GM19099 (cell line): ENCODE data around the gene HSPH1.

ENCODE experiments used
- POLR2A ChIP-seq: IDR thresholded peaks from 3 replicates; pipeline ENCODE4 v1.6.1; 2011; ENCODE audit warnings: low read depth; ENCODE audit not compliant: insufficient read length; ENCODE audit errors: extremely low read depth

The HSPH1 gene

GRCh38 chr13:31096654-31097302 lies 64.9 kb downstream of the HSPH1 start:
- no peak for TF ChIP-seq POLR2A

DNA sequence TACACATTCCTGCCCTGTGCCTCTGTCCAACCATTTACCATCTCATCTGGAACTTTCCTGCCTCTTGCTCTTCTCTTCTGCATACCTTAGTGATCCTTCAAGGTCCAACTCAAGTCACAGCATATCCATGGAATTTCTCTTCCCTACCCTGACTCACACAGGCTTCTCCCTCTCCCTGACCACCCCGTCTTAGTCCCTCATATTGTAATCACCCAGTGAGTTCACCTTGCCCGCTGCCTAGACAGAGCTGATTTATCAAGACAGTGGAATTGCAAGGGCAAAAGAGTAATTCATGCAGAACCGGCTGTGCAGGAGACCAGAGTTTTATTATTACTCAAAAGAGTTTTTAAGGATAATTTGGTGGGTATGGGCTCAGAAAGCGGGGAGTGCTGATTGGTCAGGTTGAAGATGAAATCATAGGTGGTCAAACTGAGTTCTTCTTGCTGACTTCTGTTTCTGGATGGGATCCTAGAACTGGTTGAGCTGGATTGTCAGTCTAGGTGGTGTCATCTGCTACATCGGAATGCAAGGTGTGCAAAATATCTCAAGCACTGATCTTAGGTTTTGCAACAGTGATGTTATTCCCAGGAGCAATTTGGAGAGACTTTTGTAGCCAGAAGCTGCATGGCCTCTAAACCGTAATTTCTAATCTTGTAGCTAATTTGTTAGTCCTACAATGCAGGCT lies 67.2 kb downstream of the HSPH1 start:
- TF ChIP-seq POLR2A, result no peak

DNA sequence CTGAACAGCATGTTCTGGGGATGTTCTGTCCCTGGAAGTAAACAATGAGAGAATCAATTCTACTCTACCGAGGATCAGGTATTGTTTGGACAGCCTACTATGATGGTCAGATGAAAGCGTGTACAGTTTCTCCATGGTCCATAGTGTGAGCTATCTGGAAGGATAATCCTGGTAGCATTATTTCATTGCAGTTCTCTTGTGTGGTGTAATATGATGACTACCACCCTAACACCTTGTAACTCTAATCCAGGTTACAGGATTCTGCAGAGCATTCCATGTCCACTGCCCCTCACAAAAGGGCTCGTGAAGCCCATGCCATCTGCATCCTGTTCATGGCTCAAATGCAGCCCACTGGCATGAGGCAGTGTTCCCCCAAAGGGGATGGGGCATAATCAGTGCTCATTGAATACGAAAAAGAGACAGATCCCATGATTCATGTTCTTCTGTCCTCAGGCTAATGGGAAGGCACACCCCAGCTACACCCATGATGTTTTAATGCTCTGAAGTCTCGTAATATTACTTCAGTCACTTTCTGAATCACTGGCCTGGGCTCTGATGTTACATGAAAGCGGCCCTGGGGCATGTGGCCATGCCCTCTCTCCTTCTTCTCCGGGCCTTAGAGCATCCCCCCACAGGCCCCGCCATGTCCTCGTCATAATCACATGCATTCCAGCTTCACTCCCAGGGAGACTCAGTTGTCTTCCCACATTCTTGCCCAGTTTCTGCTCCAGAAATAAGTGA lies 68.4 kb downstream of the HSPH1 start:
- TF ChIP-seq POLR2A, result no peak

- no peak for TF ChIP-seq POLR2A
These were observed 69.1 kb downstream of the HSPH1 start for GRCh38 chr13:31092646-31093045.

- no peak for TF ChIP-seq POLR2A
These were observed 70.6 kb downstream of the HSPH1 start for GRCh38 chr13:31090961-31091624.

DNA sequence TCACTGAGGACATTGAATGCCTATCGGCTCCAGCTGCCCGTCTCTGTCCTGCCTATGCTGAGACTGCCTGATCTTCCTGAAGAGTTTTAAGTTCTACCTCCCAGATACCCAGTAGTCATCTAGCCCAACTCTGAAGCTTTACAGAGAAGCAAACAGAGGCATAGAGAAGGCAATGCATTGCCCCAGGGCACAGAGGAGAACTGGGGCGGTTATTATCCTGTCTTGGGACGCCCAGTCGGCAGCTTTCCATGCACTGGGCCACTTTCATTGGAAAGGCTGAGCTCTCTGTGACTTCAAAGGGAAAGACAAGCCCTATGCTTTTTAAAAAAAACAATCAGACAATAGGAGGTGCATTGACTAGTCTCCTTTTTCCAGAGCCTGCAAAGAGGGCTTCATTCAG lies 71.6 kb downstream of the HSPH1 start:
- no peak for TF ChIP-seq POLR2A

DNA sequence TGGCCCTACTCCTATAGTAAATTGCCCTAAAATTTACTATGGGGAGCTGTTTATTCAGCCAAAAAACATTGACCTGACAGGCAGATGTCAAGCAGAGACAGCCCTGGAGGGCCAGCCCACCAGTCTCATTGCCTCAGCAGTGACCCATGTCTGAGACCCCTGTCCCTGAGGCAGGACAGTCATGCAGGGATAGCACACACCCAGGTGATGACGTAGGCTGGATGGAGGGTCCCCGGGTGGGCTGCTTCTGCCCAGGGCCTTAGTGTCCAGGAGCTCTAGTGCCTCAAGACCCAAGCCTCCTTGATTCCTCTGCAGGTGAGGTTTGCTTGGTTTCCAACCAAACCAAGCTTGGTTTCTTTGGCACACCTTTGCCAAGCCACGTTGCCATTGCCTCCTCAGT lies 72.1 kb downstream of the HSPH1 start:
- no peak for TF ChIP-seq POLR2A

DNA sequence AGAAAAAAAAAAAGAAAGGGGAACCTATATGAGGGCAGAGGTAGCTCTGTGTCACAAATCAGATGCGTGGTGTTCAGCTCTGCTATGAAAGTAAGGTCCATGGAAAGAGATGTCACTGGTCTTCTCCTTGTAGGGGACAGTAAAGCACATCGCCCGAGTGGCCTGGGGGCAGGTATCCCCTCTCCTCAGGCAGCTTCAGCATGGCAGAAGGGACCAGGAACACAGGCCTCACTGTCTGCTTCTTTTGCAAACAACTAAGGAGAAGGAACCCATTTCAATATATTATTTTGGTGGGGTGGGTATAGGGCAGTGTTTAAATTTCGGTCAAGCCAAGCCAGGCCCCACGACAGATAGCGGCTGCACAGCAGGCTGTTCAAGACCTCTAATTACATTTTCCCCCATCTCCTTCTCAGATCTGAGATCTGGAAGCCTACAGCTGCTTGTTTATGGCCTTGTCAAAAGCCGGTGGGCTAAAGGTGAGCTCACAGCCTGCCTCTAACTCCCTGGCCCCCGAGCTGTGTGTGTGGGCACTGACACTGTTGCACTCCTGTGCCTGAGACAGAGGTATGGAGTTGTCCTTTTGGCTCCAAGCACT lies 72.8 kb downstream of the HSPH1 start:
- no peak for TF ChIP-seq POLR2A
